ENCODE data around the gene NEU2. TPM values are rescaled to one million over a fixed set of nuclear protein-coding genes. Genes with fewer than 3 reads are reported as not detected.

Gene NEU2
- total and polyA plus RNA-seq, 10 of the 15 experiments (the other 5 are each of a cell fraction or from before 2014, with no cell fraction given), result not detected

DNA sequence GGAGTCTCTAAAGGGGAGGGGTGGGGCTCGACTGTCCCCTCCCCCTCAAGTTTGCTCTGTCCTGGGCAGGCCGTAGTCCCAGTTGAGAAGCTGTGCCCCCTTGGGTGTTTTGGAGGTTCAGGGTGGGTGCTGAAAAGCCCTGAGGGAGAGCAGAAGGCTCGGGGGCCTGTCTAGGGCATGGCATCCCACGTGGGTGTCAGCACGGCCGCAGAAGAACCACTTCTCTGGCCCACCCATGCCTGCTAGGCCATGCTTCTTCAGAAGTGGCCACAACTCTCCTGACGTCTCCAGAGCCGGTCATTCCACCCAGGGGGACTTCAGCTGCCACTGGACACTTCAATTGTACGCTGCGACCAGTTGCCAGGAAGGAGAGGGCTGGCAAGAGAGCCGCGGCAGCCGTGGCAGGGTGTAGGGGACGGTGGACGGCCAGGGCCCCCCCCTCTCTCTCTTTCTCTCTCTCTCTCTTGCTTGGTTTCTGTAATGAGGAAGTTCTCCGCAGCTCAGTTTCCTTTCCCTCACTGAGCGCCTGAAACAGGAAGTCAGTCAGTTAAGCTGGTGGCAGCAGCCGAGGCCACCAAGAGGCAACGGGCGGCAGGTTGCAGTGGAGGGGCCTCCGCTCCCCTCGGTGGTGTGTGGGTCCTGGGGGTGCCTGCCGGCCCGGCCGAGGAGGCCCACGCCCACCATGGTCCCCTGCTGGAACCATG is 27.5 kb downstream of the NEU2 start, which contains the start of gene INPP5D (continued):
- TF ChIP-seq, protein P1, sequence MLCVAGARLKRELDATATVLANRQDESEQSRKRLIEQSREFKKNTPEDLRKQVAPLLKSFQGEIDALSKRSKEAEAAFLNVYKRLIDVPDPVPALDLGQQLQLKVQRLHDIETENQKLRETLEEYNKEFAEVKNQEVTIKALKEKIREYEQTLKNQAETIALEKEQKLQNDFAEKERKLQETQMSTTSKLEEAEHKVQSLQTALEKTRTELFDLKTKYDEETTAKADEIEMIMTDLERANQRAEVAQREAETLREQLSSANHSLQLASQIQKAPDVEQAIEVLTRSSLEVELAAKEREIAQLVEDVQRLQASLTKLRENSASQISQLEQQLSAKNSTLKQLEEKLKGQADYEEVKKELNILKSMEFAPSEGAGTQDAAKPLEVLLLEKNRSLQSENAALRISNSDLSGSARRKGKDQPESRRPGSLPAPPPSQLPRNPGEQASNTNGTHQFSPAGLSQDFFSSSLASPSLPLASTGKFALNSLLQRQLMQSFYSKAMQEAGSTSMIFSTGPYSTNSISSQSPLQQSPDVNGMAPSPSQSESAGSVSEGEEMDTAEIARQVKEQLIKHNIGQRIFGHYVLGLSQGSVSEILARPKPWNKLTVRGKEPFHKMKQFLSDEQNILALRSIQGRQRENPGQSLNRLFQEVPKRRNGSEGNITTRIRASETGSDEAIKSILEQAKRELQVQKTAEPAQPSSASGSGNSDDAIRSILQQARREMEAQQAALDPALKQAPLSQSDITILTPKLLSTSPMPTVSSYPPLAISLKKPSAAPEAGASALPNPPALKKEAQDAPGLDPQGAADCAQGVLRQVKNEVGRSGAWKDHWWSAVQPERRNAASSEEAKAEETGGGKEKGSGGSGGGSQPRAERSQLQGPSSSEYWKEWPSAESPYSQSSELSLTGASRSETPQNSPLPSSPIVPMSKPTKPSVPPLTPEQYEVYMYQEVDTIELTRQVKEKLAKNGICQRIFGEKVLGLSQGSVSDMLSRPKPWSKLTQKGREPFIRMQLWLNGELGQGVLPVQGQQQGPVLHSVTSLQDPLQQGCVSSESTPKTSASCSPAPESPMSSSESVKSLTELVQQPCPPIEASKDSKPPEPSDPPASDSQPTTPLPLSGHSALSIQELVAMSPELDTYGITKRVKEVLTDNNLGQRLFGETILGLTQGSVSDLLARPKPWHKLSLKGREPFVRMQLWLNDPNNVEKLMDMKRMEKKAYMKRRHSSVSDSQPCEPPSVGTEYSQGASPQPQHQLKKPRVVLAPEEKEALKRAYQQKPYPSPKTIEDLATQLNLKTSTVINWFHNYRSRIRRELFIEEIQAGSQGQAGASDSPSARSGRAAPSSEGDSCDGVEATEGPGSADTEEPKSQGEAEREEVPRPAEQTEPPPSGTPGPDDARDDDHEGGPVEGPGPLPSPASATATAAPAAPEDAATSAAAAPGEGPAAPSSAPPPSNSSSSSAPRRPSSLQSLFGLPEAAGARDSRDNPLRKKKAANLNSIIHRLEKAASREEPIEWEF (IDR thresholded peaks at IDR 0.05; ENCODE audit: insufficient replicate concordance, low read depth, low read length), result no peak
- TF ChIP-seq, protein P2, sequence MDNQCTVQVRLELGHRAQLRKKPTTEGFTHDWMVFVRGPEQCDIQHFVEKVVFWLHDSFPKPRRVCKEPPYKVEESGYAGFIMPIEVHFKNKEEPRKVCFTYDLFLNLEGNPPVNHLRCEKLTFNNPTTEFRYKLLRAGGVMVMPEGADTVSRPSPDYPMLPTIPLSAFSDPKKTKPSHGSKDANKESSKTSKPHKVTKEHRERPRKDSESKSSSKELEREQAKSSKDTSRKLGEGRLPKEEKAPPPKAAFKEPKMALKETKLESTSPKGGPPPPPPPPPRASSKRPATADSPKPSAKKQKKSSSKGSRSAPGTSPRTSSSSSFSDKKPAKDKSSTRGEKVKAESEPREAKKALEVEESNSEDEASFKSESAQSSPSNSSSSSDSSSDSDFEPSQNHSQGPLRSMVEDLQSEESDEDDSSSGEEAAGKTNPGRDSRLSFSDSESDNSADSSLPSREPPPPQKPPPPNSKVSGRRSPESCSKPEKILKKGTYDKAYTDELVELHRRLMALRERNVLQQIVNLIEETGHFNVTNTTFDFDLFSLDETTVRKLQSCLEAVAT (IDR thresholded peaks at IDR 0.05), result no peak
- TF ChIP-seq RCOR1 (conservative IDR thresholded peaks at IDR 0.05; ENCODE audit: low read depth, low read length) (no peak), PAX8 (IDR thresholded peaks at IDR 0.05) (no peak), NFYA (IDR thresholded peaks at IDR 0.05; ENCODE audit: borderline replicate concordance, low read depth, low read length) (no peak), JUND (IDR thresholded peaks at IDR 0.05; ENCODE audit: low read depth, low read length) (no peak), NR2C2 (IDR thresholded peaks at IDR 0.05; ENCODE audit: borderline replicate concordance, control insufficient read depth, insufficient read length, low read depth) (no peak), SMC3 (IDR thresholded peaks at IDR 0.05; ENCODE audit: borderline replicate concordance, low read length) (no peak), CEBPB (IDR thresholded peaks at IDR 0.05; ENCODE audit: borderline replicate concordance in 1 of 2, low read depth in 2 of 2, low read length in 2 of 2) (no peak), TCF3 (IDR thresholded peaks at IDR 0.05; ENCODE audit: borderline replicate concordance, insufficient read depth, low read depth, low read length) (0 out of 2 replicates have a peak, but pooled peaks have one; percentile 22), GATAD2B (conservative IDR thresholded peaks at IDR 0.05; ENCODE audit: low read depth) (peak; percentile 93), NFIC (IDR thresholded peaks at IDR 0.05; ENCODE audit: low read depth, low read length) (no peak), ATF7 (IDR thresholded peaks at IDR 0.05; ENCODE audit: low read depth) (peak; percentile 56; the same call in 1 of the 2 replicates), CBX3 (IDR thresholded peaks at IDR 0.05; ENCODE audit: borderline replicate concordance, low read depth) (no peak), RB1 (IDR thresholded peaks at IDR 0.05; ENCODE audit: borderline replicate concordance) (no peak)
- TF ChIP-seq, protein P3, sequence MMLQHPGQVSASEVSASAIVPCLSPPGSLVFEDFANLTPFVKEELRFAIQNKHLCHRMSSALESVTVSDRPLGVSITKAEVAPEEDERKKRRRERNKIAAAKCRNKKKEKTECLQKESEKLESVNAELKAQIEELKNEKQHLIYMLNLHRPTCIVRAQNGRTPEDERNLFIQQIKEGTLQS (IDR thresholded peaks at IDR 0.05; ENCODE audit: borderline replicate concordance, extremely low read depth, low read depth, low read length), result no peak
- TF ChIP-seq, protein P4, sequence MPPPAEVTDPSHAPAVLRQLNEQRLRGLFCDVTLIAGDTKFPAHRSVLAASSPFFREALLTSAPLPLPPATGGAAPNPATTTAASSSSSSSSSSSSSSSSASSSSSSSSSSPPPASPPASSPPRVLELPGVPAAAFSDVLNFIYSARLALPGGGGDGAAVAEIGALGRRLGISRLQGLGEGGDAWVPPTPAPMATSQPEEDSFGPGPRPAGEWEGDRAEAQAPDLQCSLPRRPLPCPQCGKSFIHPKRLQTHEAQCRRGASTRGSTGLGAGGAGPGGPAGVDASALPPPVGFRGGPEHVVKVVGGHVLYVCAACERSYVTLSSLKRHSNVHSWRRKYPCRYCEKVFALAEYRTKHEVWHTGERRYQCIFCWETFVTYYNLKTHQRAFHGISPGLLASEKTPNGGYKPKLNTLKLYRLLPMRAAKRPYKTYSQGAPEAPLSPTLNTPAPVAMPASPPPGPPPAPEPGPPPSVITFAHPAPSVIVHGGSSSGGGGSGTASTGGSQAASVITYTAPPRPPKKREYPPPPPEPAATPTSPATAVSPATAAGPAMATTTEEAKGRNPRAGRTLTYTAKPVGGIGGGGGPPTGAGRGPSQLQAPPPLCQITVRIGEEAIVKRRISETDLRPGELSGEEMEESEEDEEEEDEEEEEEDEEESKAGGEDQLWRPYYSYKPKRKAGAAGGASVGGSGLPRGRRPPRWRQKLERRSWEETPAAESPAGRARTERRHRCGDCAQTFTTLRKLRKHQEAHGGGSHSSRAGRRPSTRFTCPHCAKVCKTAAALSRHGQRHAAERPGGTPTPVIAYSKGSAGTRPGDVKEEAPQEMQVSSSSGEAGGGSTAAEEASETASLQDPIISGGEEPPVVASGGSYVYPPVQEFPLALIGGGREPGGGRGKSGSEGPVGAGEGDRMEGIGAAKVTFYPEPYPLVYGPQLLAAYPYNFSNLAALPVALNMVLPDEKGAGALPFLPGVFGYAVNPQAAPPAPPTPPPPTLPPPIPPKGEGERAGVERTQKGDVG (CRISPR knock-in tag; IDR thresholded peaks at IDR 0.05), result no peak
- TF ChIP-seq, protein P5, sequence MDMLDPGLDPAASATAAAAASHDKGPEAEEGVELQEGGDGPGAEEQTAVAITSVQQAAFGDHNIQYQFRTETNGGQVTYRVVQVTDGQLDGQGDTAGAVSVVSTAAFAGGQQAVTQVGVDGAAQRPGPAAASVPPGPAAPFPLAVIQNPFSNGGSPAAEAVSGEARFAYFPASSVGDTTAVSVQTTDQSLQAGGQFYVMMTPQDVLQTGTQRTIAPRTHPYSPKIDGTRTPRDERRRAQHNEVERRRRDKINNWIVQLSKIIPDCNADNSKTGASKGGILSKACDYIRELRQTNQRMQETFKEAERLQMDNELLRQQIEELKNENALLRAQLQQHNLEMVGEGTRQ (IDR thresholded peaks at IDR 0.05; ENCODE audit: borderline replicate concordance, low read depth, low read length), result no peak
